DND-41 (cell line): ENCODE measurements around the gene SDF2L1.
"Not testable (repeated sequence)": the region's sequence is repeated elsewhere in the genome, so short reads cannot be mapped to it uniquely, and the experiment has no call there.

Experiments used
- ATAC-seq: fragments of 200-7000 bp; cut with Tn5 transposase; 3 replicates; pipeline ENCODE4 v1.9.1; 2021; ENCODE audit warnings: low read depth; ENCODE audit not compliant: insufficient read depth
- DNase-seq: peaks from one replicate; pipeline ENCODE4 v3.0.0-alpha.2; 2020
- H2AFZ ChIP-seq: 2 replicates; pipeline ENCODE4 v1.6.0; 2012; ENCODE audit warnings: low read depth, low read length
- H3K27ac ChIP-seq: 2 replicates; pipeline ENCODE4 v1.5.1; 2012; ENCODE audit warnings: low read length, inconsistent platforms
- H3K27me3 ChIP-seq: fragments of 200-600 bp; sonication (generic); 2 replicates; pipeline ENCODE4 v1.6.0; 2012; ENCODE audit warnings: low read length, mild to moderate bottlenecking, inconsistent platforms; ENCODE audit not compliant: insufficient read depth, poor library complexity
- H3K36me3 ChIP-seq: 2 replicates; pipeline ENCODE4 v1.5.1; 2012; ENCODE audit warnings: low read length, inconsistent platforms; ENCODE audit not compliant: insufficient read depth
- H3K4me1 ChIP-seq: 2 replicates; pipeline ENCODE4 v1.5.1; 2012; ENCODE audit warnings: mild to moderate bottlenecking, low read length; ENCODE audit not compliant: insufficient read depth
- H3K4me2 ChIP-seq: 2 replicates; pipeline ENCODE4 v1.6.0; 2012; ENCODE audit warnings: mild to moderate bottlenecking, moderate library complexity, low read length, inconsistent platforms; ENCODE audit not compliant: insufficient read depth
- H3K4me3 ChIP-seq, 2 experiments: fragments of 200-600 bp in 1 of 2; shearing (Covaris generic) in 1 of 2; 2 replicates each; pipeline ENCODE4 v1.5.1; 2012 to 2016; ENCODE audit warnings: inconsistent platforms in 2 of 2, low read length in 2 of 2, mild to moderate bottlenecking in 2 of 2, low read depth in 1 of 2, moderate library complexity in 1 of 2
- H3K79me2 ChIP-seq: 2 replicates; pipeline ENCODE4 v1.6.0; 2012; ENCODE audit warnings: low read length, inconsistent platforms; ENCODE audit not compliant: insufficient read depth
- H3K9ac ChIP-seq: 2 replicates; pipeline ENCODE4 v1.6.0; 2012; ENCODE audit warnings: low read depth, mild to moderate bottlenecking, inconsistent platforms, low read length, moderate library complexity
- H3K9me3 ChIP-seq: 2 replicates; pipeline ENCODE4 v1.5.1; 2012; ENCODE audit warnings: low read length, moderate library complexity, mild to moderate bottlenecking, inconsistent platforms; ENCODE audit not compliant: insufficient read depth, severe bottlenecking
- H4K20me1 ChIP-seq: 2 replicates; pipeline ENCODE4 v1.6.0; 2012; ENCODE audit warnings: low read length; ENCODE audit not compliant: insufficient read depth
- EZH2 ChIP-seq: IDR thresholded peaks from 3 replicates; pipeline ENCODE4 v1.6.1; 2012; ENCODE audit warnings: borderline replicate concordance, low read depth, mild to moderate bottlenecking, moderate library complexity, low read length, inconsistent platforms; ENCODE audit not compliant: severe bottlenecking
- TF ChIP-seq, protein P1 (sequence below): IDR thresholded peaks from 2 replicates; pipeline ENCODE4 v1.5.1; 2012; ENCODE audit warnings: borderline replicate concordance, low read length, moderate library complexity, mild to moderate bottlenecking; ENCODE audit not compliant: poor library complexity, severe bottlenecking; ENCODE audit errors: extremely low read depth

The SDF2L1 gene

DNA sequence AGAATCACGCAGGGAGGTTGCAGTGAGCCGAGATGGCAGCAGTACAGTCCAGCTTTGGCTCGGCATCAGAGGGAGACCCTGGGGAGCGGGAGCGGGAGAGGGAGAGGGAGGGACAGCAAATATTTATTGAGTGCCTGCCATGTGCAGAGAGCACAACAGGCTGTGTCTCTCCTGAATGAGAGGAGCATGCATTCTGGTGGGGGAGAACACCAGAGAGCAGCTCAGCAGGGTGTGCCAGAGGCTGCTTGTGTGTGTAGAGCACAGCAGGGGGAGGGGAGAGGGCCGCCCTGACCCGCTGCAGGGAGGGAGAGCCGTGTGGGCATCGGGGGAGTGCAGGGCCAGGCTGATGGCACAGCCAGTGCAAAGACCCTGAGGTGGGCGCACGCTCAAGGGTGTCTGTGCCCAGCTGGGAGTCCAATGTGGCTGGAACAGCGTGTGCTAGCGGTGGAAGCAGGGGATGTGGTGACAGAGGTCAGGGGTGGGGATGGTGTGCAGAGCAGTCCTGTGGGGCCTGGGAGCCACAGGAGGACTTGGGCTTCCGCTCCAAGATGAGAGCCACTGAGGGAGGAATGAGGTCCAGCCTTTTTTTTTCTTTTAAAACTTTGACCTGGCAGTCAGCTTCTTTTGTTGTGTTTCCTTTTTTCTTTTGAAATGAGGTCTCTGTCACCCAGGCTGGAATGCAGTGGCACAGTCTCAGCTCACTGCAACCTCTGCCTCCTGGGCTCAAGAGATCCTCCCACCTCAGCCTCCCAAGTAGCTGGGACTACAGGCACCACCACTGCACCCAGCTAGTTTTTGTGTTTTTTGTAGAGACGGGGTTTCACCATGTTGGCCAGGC, 35.7 kb downstream of the SDF2L1 start:
- no peak for ATAC-seq
- H3K79me2 ChIP-seq: no peaks in the 10 kb centered on the region

GRCh38 chr22:21678842-21679241, 36.7 kb downstream of the SDF2L1 start:
- H3K27ac ChIP-seq, H3K4me1 ChIP-seq, DNase-seq, H3K4me2 ChIP-seq, H3K9me3 ChIP-seq, H3K27me3 ChIP-seq, H2AFZ ChIP-seq, H3K4me3 ChIP-seq, ATAC-seq, H4K20me1 ChIP-seq, H3K79me2 ChIP-seq, H3K9ac ChIP-seq: not testable (repeated sequence)
- H3K36me3 ChIP-seq: peaks cover 60% of the 10 kb centered on the region

More for the DNA sequence above, 35.7 kb downstream of the SDF2L1 start:
- Histone ChIP-seq H3K27me3 (no peaks in the 10 kb centered on the region), H3K36me3 (peaks cover 63% of the 10 kb centered on the region), H3K4me1 (no peaks in the 10 kb centered on the region), H3K9me3 (no peaks in the 10 kb centered on the region), H3K4me2 (no peak overlapping the region), H2AFZ (no peak overlapping the region), H3K9ac (no peak overlapping the region), H3K27ac (no peak overlapping the region), H4K20me1 (peaks cover 7% of the 10 kb centered on the region; the same call in 1 of the 2 replicates), H3K4me3 (no peak overlapping the region)
- TF ChIP-seq, protein P1, sequence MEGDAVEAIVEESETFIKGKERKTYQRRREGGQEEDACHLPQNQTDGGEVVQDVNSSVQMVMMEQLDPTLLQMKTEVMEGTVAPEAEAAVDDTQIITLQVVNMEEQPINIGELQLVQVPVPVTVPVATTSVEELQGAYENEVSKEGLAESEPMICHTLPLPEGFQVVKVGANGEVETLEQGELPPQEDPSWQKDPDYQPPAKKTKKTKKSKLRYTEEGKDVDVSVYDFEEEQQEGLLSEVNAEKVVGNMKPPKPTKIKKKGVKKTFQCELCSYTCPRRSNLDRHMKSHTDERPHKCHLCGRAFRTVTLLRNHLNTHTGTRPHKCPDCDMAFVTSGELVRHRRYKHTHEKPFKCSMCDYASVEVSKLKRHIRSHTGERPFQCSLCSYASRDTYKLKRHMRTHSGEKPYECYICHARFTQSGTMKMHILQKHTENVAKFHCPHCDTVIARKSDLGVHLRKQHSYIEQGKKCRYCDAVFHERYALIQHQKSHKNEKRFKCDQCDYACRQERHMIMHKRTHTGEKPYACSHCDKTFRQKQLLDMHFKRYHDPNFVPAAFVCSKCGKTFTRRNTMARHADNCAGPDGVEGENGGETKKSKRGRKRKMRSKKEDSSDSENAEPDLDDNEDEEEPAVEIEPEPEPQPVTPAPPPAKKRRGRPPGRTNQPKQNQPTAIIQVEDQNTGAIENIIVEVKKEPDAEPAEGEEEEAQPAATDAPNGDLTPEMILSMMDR: no peak
- TF ChIP-seq EZH2: no peak
- DNase-seq: no peak

- ATAC-seq (no peak), DNase-seq (no peak)
- Histone ChIP-seq H3K4me2 (no peak overlapping the region), H4K20me1 (peaks cover 3% of the 10 kb centered on the region; the same call in 1 of the 2 replicates), H3K9ac (no peak overlapping the region), H3K9me3 (no peaks in the 10 kb centered on the region), H3K27me3 (no peaks in the 10 kb centered on the region), H3K4me1 (no peaks in the 10 kb centered on the region), H2AFZ (no peak overlapping the region), H3K36me3 (peaks cover 55% of the 10 kb centered on the region), H3K27ac (no peak overlapping the region), H3K79me2 (no peaks in the 10 kb centered on the region), H3K4me3 (no peak overlapping the region)
- no peak for TF ChIP-seq EZH2
- TF ChIP-seq, protein P1: no peak
Observed at GRCh38 chr22:21679383-21679782, 37.3 kb downstream of the SDF2L1 start.

DNA sequence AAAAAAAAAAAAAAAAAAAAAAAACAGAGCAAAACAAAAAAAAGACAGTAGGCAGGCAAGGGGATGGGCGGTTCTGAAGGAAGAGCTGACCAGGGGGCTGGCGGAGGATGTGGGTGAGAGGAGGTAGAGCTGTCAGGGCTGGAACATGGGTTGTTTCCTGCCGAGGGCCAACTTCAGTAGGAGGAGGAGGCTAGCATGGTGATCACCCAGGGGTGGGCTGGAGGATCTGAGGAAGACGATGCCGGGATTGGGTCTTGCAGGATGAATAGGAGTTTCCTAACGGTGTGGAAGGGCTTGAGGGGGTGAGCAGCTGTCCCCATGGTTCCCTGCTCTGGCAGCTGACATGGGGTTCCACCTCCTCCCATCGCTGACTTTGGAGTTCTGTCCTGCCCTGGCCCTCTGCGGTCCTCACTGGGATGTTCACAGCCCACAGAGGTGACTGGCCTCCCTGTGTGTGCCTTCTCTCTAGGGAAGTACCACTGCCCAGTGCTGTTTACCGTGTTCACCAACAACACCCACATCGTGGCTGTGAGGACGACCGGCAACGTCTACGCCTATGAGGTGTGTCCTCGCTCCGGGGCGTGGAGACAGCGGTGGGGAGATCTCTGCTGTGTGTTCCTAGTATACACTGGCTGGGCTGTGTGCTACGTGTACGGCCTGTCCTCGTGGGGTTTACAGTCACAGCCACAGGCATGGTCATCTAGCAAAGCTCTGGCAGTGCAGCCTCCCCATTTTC, 38.9 kb downstream of the SDF2L1 start:
- peaks cover 48% of the 10 kb centered on the region for H3K36me3 ChIP-seq
- no peak overlapping the region for H3K4me2 ChIP-seq
- TF ChIP-seq EZH2: no peak
- TF ChIP-seq, protein P1: no peak
- no peaks in the 10 kb centered on the region for H3K79me2 ChIP-seq
- H3K4me3 ChIP-seq: no peak overlapping the region
- no peaks in the 10 kb centered on the region for H3K4me1 ChIP-seq
- no peaks in the 10 kb centered on the region for H3K27me3 ChIP-seq
- no peaks in the 10 kb centered on the region for H3K9me3 ChIP-seq
- H2AFZ ChIP-seq: no peak overlapping the region
- H4K20me1 ChIP-seq: peaks cover 3% of the 10 kb centered on the region; the same call in 1 of the 2 replicates
- H3K27ac ChIP-seq: no peak overlapping the region
- no peak for ATAC-seq
- no peak for DNase-seq
- H3K9ac ChIP-seq: no peak overlapping the region
